Glutamatergic neuron (in vitro differentiated cells): ENCODE measurements around the gene HHIPL1. TPM values are rescaled to one million over a fixed set of nuclear protein-coding genes. Genes with fewer than 3 reads are reported as not detected.

Source experiments
- DNase-seq: peaks from one replicate; pipeline ENCODE4 v3.0.0; 2022
- H3K27ac Mint-ChIP-seq: one replicate; pipeline ENCODE4 v1.8.0; 2020; ENCODE audit warnings: mild to moderate bottlenecking, mixed read lengths, inconsistent platforms; ENCODE audit not compliant: unreplicated experiment
- H3K27me3 Mint-ChIP-seq: one replicate; pipeline ENCODE4 v1.8.0; 2020; ENCODE audit warnings: mild to moderate bottlenecking, moderate library complexity, mixed read lengths, inconsistent platforms; ENCODE audit not compliant: unreplicated experiment
- H3K36me3 Mint-ChIP-seq: one replicate; pipeline ENCODE4 v1.8.0; 2020; ENCODE audit warnings: mild to moderate bottlenecking, mixed read lengths, inconsistent platforms; ENCODE audit not compliant: unreplicated experiment
- H3K4me1 Mint-ChIP-seq: one replicate; pipeline ENCODE4 v1.8.0; 2020; ENCODE audit warnings: mild to moderate bottlenecking, low read depth, mixed read lengths, inconsistent platforms; ENCODE audit not compliant: unreplicated experiment
- H3K4me3 Mint-ChIP-seq: one replicate; pipeline ENCODE4 v1.8.0; 2020; ENCODE audit warnings: mild to moderate bottlenecking, mixed read lengths, inconsistent platforms; ENCODE audit not compliant: unreplicated experiment
- H3K9me3 Mint-ChIP-seq: one replicate; pipeline ENCODE4 v1.8.0; 2020; ENCODE audit warnings: mild to moderate bottlenecking, moderate library complexity, mixed read lengths, inconsistent platforms; ENCODE audit not compliant: unreplicated experiment
- total RNA-seq: library from RNA; stranded (reverse); fragmentation: NEBNext Ultra II Directional; extraction: Animal tissue kit (Norgen Biotek cat#: 25700); gene quantifications from one replicate; pipeline ENCODE4 v1.2.1, GENCODE V29; 2021; ENCODE audit not compliant: unreplicated experiment
- TF ChIP-seq, protein P1 (sequence below): fragments of 200-600 bp; sonication (generic); IDR thresholded peaks from one replicate; pipeline ENCODE4 v1.5.0; 2021; ENCODE audit not compliant: partially characterized antibody, unreplicated experiment

Gene HHIPL1
- total RNA-seq, 1 donor from 2014 or later = 0.47 TPM

DNA sequence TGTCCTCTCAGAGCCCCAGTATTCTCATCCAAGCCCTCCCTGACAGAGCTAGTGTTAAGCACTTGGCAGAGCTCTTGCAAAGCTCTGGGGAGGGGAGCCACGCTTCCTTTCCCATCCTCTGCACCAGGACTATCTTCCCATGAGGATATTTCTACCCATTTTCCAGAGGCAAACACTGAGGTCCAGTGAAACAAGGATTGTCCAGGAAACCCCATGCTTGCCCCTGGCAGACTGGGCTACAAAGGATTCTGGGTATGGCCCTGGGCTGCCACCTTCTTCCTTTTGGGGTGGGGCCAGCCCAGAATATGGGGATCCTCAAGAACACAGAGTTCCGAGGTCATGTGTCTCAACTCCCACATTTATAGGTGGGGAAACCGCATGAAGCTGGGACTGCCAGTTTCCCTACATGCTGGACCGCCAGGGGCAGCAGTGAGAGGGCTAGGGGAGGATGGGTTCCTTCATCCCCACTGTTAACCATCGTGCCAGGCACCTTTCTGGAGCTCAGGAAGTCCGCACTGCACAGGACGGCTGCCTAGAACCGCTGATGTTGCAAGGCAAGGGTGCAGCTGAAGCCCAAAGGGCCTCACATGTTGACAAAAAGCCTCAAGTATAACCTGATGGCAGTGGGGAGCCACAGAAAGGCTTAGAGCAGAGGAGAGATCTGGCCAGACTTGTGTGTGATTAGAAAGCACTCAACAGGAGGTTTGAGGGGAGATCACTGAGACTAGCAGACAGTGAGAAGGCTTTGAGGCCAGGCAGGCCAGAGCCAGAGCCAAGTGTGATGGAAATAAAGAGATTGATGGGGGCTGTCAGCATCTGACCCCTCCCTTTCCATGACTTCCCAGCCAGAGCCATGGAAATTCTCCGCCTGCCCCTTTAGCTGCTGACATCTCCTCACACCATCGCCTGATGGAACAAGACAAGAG lies 35.4 kb upstream of the HHIPL1 start:
- Mint-ChIP-seq H3K4me3 (no peak overlapping the region), H3K4me1 (peaks cover 22% of the 10 kb centered on the region), H3K27me3 (peaks cover 12% of the 10 kb centered on the region), H3K27ac (peak overlapping the region; percentile 6), H3K9me3 (peaks cover 8% of the 10 kb centered on the region), H3K36me3 (no peaks in the 10 kb centered on the region)
- TF ChIP-seq, protein P1, sequence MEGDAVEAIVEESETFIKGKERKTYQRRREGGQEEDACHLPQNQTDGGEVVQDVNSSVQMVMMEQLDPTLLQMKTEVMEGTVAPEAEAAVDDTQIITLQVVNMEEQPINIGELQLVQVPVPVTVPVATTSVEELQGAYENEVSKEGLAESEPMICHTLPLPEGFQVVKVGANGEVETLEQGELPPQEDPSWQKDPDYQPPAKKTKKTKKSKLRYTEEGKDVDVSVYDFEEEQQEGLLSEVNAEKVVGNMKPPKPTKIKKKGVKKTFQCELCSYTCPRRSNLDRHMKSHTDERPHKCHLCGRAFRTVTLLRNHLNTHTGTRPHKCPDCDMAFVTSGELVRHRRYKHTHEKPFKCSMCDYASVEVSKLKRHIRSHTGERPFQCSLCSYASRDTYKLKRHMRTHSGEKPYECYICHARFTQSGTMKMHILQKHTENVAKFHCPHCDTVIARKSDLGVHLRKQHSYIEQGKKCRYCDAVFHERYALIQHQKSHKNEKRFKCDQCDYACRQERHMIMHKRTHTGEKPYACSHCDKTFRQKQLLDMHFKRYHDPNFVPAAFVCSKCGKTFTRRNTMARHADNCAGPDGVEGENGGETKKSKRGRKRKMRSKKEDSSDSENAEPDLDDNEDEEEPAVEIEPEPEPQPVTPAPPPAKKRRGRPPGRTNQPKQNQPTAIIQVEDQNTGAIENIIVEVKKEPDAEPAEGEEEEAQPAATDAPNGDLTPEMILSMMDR = no peak
- no peak for DNase-seq

DNA sequence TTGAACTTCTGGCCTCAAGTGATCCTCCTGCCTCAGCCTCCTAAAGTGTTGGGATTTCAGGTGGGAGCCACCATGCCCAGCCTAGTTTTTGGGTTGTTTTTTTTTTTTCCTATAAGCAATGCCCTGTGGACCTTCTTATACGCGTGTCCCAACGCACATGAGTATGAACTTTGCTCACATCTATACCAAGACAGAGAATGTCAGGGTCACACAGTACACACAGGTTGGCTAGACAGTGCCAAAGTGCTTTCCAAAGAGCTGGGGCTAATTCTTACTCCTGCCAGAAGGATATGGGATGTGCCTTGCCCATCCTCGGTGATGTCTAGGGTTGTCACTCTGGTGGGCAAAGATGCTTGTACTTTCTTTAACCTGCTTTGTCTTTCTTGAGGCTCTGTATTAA lies 33.3 kb upstream of the HHIPL1 start:
- H3K27ac Mint-ChIP-seq = no peak overlapping the region
- H3K36me3 Mint-ChIP-seq = no peaks in the 10 kb centered on the region
- no peak overlapping the region for H3K4me3 Mint-ChIP-seq
- peaks cover 8% of the 10 kb centered on the region for H3K9me3 Mint-ChIP-seq
- DNase-seq = no peak
- peaks cover 22% of the 10 kb centered on the region for H3K4me1 Mint-ChIP-seq
- TF ChIP-seq, protein P1 = no peak
- H3K27me3 Mint-ChIP-seq = peaks cover 15% of the 10 kb centered on the region

DNA sequence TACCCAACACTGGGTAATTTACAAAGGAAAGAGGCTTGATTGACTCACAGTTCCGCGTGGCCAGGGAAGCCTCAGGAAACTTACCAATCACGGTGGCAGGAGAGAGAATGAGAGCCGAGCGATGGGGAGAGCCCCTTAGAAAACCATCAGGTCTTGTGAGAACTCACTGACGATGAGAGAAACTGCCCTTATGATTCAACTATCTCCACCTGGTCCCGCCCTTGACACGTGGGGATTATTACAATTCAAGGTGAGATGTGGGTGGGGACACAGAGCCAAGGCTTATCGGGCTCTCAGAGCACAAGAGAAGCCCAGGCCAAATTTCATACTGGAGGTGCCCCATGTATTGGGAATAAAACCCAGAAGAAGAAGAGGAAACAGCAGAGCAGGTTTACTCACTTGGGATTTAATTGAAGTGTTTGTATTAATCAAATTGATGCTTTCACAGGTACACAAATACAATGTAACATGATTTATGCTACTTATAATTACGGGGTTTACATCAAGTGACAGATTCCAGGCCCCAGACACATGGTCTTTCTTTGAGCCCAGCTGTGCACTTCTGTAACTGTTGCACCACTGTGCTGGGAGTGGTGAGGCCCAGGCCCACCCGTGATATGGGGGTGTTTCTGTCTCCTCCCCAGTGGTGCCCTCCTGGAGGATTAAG lies 32.7 kb upstream of the HHIPL1 start:
- Mint-ChIP-seq H3K9me3 (peaks cover 8% of the 10 kb centered on the region), H3K36me3 (no peaks in the 10 kb centered on the region), H3K27ac (peak overlapping the region; percentile 64), H3K4me1 (peaks cover 21% of the 10 kb centered on the region), H3K27me3 (peaks cover 13% of the 10 kb centered on the region), H3K4me3 (no peak overlapping the region)
- DNase-seq = no peak
- TF ChIP-seq, protein P1 = no peak

DNA sequence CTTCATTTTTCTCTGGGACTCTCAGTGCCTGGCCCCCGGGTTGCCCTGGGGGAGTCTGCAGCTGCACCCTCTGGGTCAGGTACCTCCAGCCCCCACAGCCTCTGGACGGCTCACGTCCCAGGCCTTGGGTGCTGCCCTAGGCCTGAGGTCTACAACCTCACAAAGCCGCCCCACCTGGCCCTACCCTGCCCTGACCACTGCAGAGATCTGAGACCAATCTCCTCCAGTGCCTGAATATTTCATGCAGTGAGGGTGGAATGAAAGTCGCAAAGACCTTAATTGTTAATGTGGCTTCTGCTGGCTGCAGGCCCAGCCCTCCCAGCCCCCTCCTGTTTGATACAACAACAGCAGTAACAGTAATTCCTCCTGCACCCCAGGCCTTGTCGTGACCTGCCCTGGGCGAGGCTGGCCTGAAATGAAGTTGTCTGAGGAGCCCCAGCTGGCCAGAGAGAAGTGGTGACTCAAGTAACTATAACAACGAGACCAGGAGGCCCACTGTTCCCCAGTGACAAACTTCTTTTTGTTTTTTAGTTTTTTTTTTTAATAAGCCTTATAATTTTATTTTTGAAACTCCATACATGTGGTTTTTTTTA lies 32.1 kb upstream of the HHIPL1 start:
- H3K27me3 Mint-ChIP-seq = peaks cover 13% of the 10 kb centered on the region
- H3K27ac Mint-ChIP-seq = no peak overlapping the region
- no peaks in the 10 kb centered on the region for H3K36me3 Mint-ChIP-seq
- H3K4me3 Mint-ChIP-seq = no peak overlapping the region
- TF ChIP-seq, protein P1 = no peak
- H3K9me3 Mint-ChIP-seq = peaks cover 8% of the 10 kb centered on the region
- H3K4me1 Mint-ChIP-seq = peaks cover 22% of the 10 kb centered on the region
- no peak for DNase-seq
